ENCODE measurements around the gene FLVCR2.
A peak's percentile ranks its signal among the peaks of the same experiment; 100 is the strongest.

The FLVCR2 gene

GRCh38 chr14:75660238-75660629 lies 81.8 kb downstream of the FLVCR2 start:
- H4K20me1 ChIP-seq (ENCODE audit: insufficient read depth, low read length): no peaks in the 10 kb centered on the region
- H3F3A ChIP-seq (ENCODE audit: insufficient read depth, low read length): no peaks in the 10 kb centered on the region
- H2AFZ ChIP-seq (ENCODE audit: low read length): peak overlapping the region; percentile 85
- H3K27ac ChIP-seq (ENCODE audit: low read length): peak overlapping the region; percentile 73; the same call in 1 of the 2 replicates
- H3K4me2 ChIP-seq (ENCODE audit: low read depth, low read length): peak overlapping the region; percentile 53
- H3K9me3 ChIP-seq (replicated peaks; ENCODE audit: insufficient read depth, low read length): no peaks in the 10 kb centered on the region
- TF ChIP-seq, protein P1, sequence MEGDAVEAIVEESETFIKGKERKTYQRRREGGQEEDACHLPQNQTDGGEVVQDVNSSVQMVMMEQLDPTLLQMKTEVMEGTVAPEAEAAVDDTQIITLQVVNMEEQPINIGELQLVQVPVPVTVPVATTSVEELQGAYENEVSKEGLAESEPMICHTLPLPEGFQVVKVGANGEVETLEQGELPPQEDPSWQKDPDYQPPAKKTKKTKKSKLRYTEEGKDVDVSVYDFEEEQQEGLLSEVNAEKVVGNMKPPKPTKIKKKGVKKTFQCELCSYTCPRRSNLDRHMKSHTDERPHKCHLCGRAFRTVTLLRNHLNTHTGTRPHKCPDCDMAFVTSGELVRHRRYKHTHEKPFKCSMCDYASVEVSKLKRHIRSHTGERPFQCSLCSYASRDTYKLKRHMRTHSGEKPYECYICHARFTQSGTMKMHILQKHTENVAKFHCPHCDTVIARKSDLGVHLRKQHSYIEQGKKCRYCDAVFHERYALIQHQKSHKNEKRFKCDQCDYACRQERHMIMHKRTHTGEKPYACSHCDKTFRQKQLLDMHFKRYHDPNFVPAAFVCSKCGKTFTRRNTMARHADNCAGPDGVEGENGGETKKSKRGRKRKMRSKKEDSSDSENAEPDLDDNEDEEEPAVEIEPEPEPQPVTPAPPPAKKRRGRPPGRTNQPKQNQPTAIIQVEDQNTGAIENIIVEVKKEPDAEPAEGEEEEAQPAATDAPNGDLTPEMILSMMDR (IDR thresholded peaks at IDR 0.05; ENCODE audit: low read length): no peak
- TF ChIP-seq EZH2phosphoT487 (IDR thresholded peaks at IDR 0.05; ENCODE audit: low read length): no peak
- TF ChIP-seq EZH2 (optimal IDR thresholded peaks at IDR 0.05; ENCODE audit: low read depth, low read length): no peak
- no peaks in the 10 kb centered on the region for H3K36me3 ChIP-seq (replicated peaks; ENCODE audit: insufficient read depth, low read length)
- H3K9me2 ChIP-seq (replicated peaks; ENCODE audit: insufficient read depth, low read length): no peaks in the 10 kb centered on the region
- peaks cover 15% of the 10 kb centered on the region for H3K79me2 ChIP-seq (ENCODE audit: low read length)
- peak overlapping the region; percentile 88 for H3K4me3 ChIP-seq (ENCODE audit: low read length)
- no peak for DNase-seq
- no peaks in the 10 kb centered on the region for H3K4me1 ChIP-seq (ENCODE audit: low read length)
- peak overlapping the region; percentile 81; the same call in 1 of the 2 replicates for H3K9ac ChIP-seq (ENCODE audit: low read length)
- H3K27me3 ChIP-seq (replicated peaks; ENCODE audit: insufficient read depth, low read length): no peaks in the 10 kb centered on the region

DNA sequence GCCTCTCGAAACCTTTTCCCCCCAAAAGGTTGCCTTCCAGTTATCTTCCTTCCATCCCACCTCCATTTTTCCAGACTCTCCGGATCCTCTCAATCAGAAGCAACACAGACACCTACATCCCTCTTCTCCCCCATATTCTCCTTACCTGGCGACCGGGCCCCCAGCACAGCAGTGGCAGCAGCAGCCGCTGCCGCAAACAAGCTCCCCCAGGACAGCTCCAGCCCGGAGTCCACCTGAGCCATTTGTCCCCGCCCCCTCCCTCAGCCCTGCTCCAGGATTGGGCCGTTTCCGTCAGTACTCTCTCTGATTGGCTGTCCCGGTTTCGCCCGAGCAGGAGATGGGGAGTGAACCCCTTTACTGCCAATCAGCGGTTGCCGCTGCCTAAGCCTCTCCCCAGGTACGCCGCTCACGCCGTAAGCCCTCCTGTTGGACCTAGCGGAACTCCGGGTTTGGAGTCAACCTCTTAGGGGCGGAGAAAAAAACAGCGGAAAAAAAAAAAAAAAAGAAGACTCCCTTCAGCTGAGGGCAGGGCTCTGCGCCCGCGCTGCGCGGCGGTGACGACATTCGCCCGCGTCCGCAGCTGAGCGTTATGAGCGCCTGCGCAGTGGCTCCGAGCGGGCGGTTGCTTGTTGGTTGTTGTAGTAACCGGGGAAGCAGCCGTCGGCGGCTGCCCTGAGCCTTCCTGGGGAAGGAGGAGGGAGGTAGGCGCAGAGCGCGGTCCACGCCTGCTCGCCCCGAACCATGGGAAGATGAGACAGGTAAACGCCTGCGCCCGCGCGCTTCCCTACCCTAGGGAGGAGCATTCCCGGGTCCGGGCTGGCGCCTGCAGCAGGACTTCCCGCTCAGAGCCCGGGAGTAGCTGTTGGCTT lies 82.4 kb downstream of the FLVCR2 start, which contains the start of the genes ERG28 and TTLL5:
TSS of gene ERG28 (minus strand) at position 247 of the 869 bp plus-strand sequence. CDS start 3,374 bp downstream, outside the sequence.
TSS of gene TTLL5 (plus strand) at position 617 of the 869 bp plus-strand sequence. CDS start 1,904 bp downstream, outside the sequence.
- Histone ChIP-seq H3K27ac (ENCODE audit: low read length) (peak within 1 kb of the TSS; percentile 73; the same call in 1 of the 2 replicates), H3K79me2 (ENCODE audit: low read length) (peaks cover 15% of the 10 kb centered on the region), H3K9ac (ENCODE audit: low read length) (peak within 1 kb of the TSS; percentile 81), H3K9me2 (replicated peaks; ENCODE audit: insufficient read depth, low read length) (no peaks in the 10 kb centered on the region), H4K20me1 (ENCODE audit: insufficient read depth, low read length) (no peaks in the 10 kb centered on the region), H3K9me3 (replicated peaks; ENCODE audit: insufficient read depth, low read length) (no peaks in the 10 kb centered on the region), H3K4me1 (ENCODE audit: low read length) (no peaks in the 10 kb centered on the region), H3F3A (ENCODE audit: insufficient read depth, low read length) (no peaks in the 10 kb centered on the region), H3K36me3 (replicated peaks; ENCODE audit: insufficient read depth, low read length) (no peaks in the 10 kb centered on the region), H3K27me3 (replicated peaks; ENCODE audit: insufficient read depth, low read length) (no peaks in the 10 kb centered on the region), H3K4me2 (ENCODE audit: low read depth, low read length) (peak within 1 kb of the TSS; percentile 64), H3K4me3 (ENCODE audit: low read length) (peak within 1 kb of the TSS; percentile 88), H2AFZ (ENCODE audit: low read length) (peak within 1 kb of the TSS; percentile 85)
- TF ChIP-seq EZH2 (optimal IDR thresholded peaks at IDR 0.05; ENCODE audit: low read depth, low read length): no peak
- TF ChIP-seq, protein P1 (IDR thresholded peaks at IDR 0.05; ENCODE audit: low read length): no peak
- TF ChIP-seq EZH2phosphoT487 (IDR thresholded peaks at IDR 0.05; ENCODE audit: low read length): no peak
- peak; percentile 94 for DNase-seq

DNA sequence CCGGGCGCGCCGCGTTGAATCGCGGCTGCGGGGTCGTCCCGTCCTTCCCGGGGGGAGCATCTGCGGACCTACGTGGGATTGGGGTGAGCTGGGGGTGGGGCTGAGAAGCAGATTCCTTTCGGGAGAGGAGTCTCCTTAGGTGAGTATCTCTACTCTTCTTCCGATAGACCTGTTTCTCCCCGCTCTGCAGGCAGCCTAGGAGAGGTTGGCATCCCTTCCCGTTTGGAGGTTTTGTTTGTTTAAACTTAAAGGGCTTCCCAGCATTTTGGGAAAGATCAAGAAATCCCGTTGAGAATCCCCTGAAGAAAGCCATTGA lies 83.0 kb downstream of the FLVCR2 start:
- no peak for DNase-seq
- Histone ChIP-seq H3K9me3 (replicated peaks; ENCODE audit: insufficient read depth, low read length) (no peaks in the 10 kb centered on the region), H3K4me3 (ENCODE audit: low read length) (peak overlapping the region; percentile 88), H3K27ac (ENCODE audit: low read length) (peak overlapping the region; percentile 73; the same call in 1 of the 2 replicates), H3K36me3 (replicated peaks; ENCODE audit: insufficient read depth, low read length) (no peaks in the 10 kb centered on the region), H4K20me1 (ENCODE audit: insufficient read depth, low read length) (no peaks in the 10 kb centered on the region), H3F3A (ENCODE audit: insufficient read depth, low read length) (no peaks in the 10 kb centered on the region), H3K27me3 (replicated peaks; ENCODE audit: insufficient read depth, low read length) (no peaks in the 10 kb centered on the region), H2AFZ (ENCODE audit: low read length) (peak overlapping the region; percentile 74), H3K9me2 (replicated peaks; ENCODE audit: insufficient read depth, low read length) (no peaks in the 10 kb centered on the region), H3K4me1 (ENCODE audit: low read length) (no peaks in the 10 kb centered on the region), H3K4me2 (ENCODE audit: low read depth, low read length) (peak overlapping the region; percentile 64), H3K79me2 (ENCODE audit: low read length) (peaks cover 15% of the 10 kb centered on the region), H3K9ac (ENCODE audit: low read length) (peak overlapping the region; percentile 81)
- TF ChIP-seq, protein P1 (IDR thresholded peaks at IDR 0.05; ENCODE audit: low read length): no peak
- TF ChIP-seq EZH2phosphoT487 (IDR thresholded peaks at IDR 0.05; ENCODE audit: low read length) (no peak), EZH2 (optimal IDR thresholded peaks at IDR 0.05; ENCODE audit: low read depth, low read length) (no peak)

Measured in MM.1S (cell line).